ENCODE measurements around the gene TMIGD1. TPM values are rescaled to one million over a fixed set of nuclear protein-coding genes. Genes with fewer than 3 reads are reported as not detected.

TMIGD1 gene
- total and polyA plus RNA-seq, 7 donors: 0.71 to 97.8 (median 61.1) TPM; not detected in 3

DNA sequence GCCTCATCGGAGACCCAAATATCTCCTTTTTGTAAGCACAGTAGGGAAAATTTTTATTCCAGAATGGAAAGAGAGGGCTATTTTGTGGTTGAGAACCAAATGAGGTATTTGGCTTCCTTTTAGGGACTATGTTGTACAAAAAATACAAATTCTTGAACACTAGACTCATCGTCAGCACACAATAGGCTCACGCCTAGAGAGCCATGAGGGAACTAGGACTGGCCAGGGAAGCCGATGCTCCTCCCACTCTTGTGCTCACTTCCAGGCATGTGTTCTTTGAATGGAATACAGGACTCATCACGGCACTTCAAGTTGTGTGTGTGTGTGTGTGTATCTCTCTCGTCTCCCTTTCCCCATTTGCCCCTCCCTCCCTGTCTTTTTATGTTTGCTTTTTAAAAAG, 24.3 kb downstream of the TMIGD1 start:
- intact Hi-C loops (cut with DNase I): no loop called here
- H3K27ac ChIP-seq: no peak overlapping the region
- TF ChIP-seq, protein P1, sequence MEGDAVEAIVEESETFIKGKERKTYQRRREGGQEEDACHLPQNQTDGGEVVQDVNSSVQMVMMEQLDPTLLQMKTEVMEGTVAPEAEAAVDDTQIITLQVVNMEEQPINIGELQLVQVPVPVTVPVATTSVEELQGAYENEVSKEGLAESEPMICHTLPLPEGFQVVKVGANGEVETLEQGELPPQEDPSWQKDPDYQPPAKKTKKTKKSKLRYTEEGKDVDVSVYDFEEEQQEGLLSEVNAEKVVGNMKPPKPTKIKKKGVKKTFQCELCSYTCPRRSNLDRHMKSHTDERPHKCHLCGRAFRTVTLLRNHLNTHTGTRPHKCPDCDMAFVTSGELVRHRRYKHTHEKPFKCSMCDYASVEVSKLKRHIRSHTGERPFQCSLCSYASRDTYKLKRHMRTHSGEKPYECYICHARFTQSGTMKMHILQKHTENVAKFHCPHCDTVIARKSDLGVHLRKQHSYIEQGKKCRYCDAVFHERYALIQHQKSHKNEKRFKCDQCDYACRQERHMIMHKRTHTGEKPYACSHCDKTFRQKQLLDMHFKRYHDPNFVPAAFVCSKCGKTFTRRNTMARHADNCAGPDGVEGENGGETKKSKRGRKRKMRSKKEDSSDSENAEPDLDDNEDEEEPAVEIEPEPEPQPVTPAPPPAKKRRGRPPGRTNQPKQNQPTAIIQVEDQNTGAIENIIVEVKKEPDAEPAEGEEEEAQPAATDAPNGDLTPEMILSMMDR (IDR thresholded peaks at IDR 0.05): no peak
- TF ChIP-seq POLR2AphosphoS5 (IDR thresholded peaks at IDR 0.05) (no peak), POLR2A (IDR thresholded peaks at IDR 0.05) (no peak), EP300 (IDR thresholded peaks at IDR 0.05) (no peak)
- H3K4me3 ChIP-seq: no peak overlapping the region
- no peaks in the 10 kb centered on the region for H3K27me3 ChIP-seq
- DNase-seq: no peak
- H3K4me1 ChIP-seq: no peaks in the 10 kb centered on the region
- H3K36me3 ChIP-seq: no peaks in the 10 kb centered on the region
- H3K9me3 ChIP-seq: no peaks in the 10 kb centered on the region
- WGBS, 2 donors: 96 to 97% methylated on average over 6 of the region's 6 CpGs

DNA sequence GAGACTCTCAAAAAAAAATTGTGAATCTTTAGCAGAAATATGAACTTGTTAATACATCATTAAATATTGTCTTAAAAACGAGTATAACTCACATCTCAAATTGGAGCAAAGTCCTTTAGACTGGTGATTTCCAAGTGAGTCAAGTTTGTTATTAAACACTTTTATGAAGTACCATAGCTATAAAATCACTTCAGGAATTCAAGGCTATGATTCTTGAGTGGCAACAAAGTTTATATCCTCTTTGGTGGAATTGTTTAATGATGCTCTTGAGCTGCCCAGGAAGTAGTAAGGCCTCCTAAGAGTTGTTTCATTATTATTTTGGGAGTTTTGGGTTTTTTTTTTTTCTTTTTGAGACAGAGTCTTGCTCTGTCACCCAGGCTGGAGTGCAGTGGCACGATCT, 25.5 kb downstream of the TMIGD1 start:
- H3K27ac ChIP-seq: no peak overlapping the region
- H3K9me3 ChIP-seq: no peaks in the 10 kb centered on the region
- intact Hi-C loops (cut with DNase I): no loop called here
- no peak for TF ChIP-seq POLR2AphosphoS5 (IDR thresholded peaks at IDR 0.05)
- TF ChIP-seq, protein P1 (IDR thresholded peaks at IDR 0.05): no peak
- no peak for TF ChIP-seq POLR2A (IDR thresholded peaks at IDR 0.05)
- WGBS, 2 donors: 17 to 70% methylated on average over 2 of the region's 2 CpGs
- no peak for DNase-seq
- H3K4me1 ChIP-seq: no peaks in the 10 kb centered on the region
- H3K4me3 ChIP-seq: no peak overlapping the region
- no peaks in the 10 kb centered on the region for H3K27me3 ChIP-seq
- H3K36me3 ChIP-seq: no peaks in the 10 kb centered on the region

DNA sequence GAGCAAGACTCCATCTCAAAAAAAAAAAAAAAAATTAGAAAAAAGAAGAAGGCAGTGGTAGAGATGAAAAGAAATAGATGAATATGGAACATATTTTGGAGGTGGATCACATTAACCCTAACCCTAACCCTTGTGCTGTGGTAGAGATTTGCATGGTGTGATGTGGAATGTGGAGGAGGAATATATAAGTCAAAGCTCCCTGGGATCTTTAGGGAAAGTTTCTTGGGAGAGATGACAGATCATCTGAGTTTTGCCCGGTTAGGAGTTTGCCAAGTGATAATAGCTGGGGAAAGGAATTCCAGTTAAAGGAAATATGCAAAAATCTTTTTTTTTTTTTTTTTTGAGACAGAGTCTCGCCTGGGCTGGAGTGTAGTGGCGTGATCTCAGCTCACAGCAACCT, 29.1 kb downstream of the TMIGD1 start:
- Histone ChIP-seq H3K36me3 (no peaks in the 10 kb centered on the region), H3K4me3 (no peak overlapping the region), H3K27me3 (no peaks in the 10 kb centered on the region), H3K4me1 (no peaks in the 10 kb centered on the region), H3K9me3 (no peaks in the 10 kb centered on the region), H3K27ac (no peak overlapping the region)
- DNase-seq: no peak
- intact Hi-C loops (cut with DNase I): no loop called here
- whole genome bisulfite sequencing, 2 donors: 88 to 95% methylated on average over 3 of the region's 3 CpGs
- TF ChIP-seq POLR2A (IDR thresholded peaks at IDR 0.05) (no peak), POLR2AphosphoS5 (IDR thresholded peaks at IDR 0.05) (no peak), EP300 (IDR thresholded peaks at IDR 0.05) (no peak)
- TF ChIP-seq, protein P1 (IDR thresholded peaks at IDR 0.05): no peak

DNA sequence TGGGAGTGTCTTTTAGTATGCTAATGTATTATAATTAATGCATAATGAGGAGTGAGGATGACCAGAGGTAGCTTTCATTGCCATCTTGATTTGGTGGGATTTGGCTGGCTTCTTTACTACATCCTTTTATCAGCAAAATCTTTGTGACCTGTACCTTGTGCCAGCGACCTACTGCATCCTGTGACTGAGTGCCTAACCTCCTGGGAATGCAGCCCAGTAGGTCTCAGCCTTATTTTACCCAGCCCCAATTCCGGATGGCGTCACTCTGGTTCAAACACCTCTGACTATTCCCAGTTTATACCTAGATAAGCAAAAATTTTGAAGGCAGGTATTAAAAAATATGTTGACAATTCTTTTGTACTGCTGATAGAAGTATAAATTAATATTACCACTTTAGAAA, 31.6 kb downstream of the TMIGD1 start:
- H3K27me3 ChIP-seq: no peaks in the 10 kb centered on the region
- H3K4me3 ChIP-seq: no peak overlapping the region
- no peak for DNase-seq
- TF ChIP-seq POLR2AphosphoS5 (IDR thresholded peaks at IDR 0.05) (no peak), EP300 (IDR thresholded peaks at IDR 0.05) (no peak), POLR2A (IDR thresholded peaks at IDR 0.05) (no peak)
- no peak overlapping the region for H3K27ac ChIP-seq
- intact Hi-C loops (cut with DNase I): no loop called here
- H3K4me1 ChIP-seq: no peaks in the 10 kb centered on the region
- H3K9me3 ChIP-seq: no peaks in the 10 kb centered on the region
- H3K36me3 ChIP-seq: no peaks in the 10 kb centered on the region
- WGBS, 2 donors: 88 to 89% methylated on average over 3 of the region's 3 CpGs

DNA sequence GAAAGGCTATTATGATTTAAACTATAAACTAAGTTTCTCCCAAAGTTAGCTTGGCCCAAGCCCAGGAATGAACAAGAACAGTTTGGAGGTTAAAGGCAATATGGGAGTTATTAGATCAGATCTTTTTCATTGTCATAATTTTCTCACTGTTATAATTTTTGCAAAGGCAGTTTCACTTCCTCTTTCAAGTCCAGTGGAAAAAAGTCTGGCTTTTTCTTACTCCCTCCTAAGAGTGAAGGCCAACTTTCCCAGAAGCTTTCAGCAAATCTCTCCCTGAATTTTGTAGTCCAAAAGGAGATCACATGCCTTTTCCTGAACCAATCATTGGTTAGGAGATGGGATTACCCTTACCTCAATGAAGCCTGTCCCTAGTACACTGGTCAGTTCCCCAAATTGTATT, 33.0 kb downstream of the TMIGD1 start:
- Histone ChIP-seq H3K9me3 (no peaks in the 10 kb centered on the region), H3K36me3 (no peaks in the 10 kb centered on the region), H3K4me1 (no peaks in the 10 kb centered on the region), H3K27ac (no peak overlapping the region), H3K4me3 (no peak overlapping the region), H3K27me3 (no peaks in the 10 kb centered on the region)
- TF ChIP-seq POLR2AphosphoS5 (IDR thresholded peaks at IDR 0.05) (no peak), POLR2A (IDR thresholded peaks at IDR 0.05) (no peak), EP300 (IDR thresholded peaks at IDR 0.05) (no peak)
- TF ChIP-seq, protein P1 (IDR thresholded peaks at IDR 0.05): no peak
- intact Hi-C loops (cut with DNase I): no loop called here
- no peak for DNase-seq
